RWPE1 (cell line): ENCODE data around the gene SLC39A12.

ENCODE experiments used
- CTCF ChIA-PET: fragments of 350-600 bp; sonication (Branson Sonifier 250); formaldehyde crosslinking; extraction: SDS; loops from one replicate; lab custom pipeline; 2021; lab: Yijun Ruan, JAX
- POLR2A ChIA-PET: fragments of 400-600 bp; formaldehyde crosslinking; extraction: SDS; loops from one replicate; lab custom pipeline; 2020; ENCODE audit warnings: antibody characterized with exemption; ENCODE audit not compliant: low non-redundant PET; lab: Yijun Ruan, JAX
- DNase-seq: peaks from one replicate; pipeline ENCODE4 v3.0.0; 2012; ENCODE audit warnings: low spot score
- H3K27ac ChIP-seq: fragments of 450-650 bp; 2 replicates; pipeline ENCODE4 v1.5.1; 2017
- TF ChIP-seq, protein P1 (sequence below): fragments of 450-650 bp; conservative IDR thresholded peaks from 2 replicates; pipeline ENCODE4 v1.5.1; 2017; ENCODE audit warnings: low read depth, mild to moderate bottlenecking

The SLC39A12 gene

GRCh38 chr10:18021725-18022480 is 70.2 kb downstream of the SLC39A12 start:
- no peak for DNase-seq
- ChIA-PET CTCF (no interaction called here), POLR2A (no interaction called here)
- TF ChIP-seq, protein P1, sequence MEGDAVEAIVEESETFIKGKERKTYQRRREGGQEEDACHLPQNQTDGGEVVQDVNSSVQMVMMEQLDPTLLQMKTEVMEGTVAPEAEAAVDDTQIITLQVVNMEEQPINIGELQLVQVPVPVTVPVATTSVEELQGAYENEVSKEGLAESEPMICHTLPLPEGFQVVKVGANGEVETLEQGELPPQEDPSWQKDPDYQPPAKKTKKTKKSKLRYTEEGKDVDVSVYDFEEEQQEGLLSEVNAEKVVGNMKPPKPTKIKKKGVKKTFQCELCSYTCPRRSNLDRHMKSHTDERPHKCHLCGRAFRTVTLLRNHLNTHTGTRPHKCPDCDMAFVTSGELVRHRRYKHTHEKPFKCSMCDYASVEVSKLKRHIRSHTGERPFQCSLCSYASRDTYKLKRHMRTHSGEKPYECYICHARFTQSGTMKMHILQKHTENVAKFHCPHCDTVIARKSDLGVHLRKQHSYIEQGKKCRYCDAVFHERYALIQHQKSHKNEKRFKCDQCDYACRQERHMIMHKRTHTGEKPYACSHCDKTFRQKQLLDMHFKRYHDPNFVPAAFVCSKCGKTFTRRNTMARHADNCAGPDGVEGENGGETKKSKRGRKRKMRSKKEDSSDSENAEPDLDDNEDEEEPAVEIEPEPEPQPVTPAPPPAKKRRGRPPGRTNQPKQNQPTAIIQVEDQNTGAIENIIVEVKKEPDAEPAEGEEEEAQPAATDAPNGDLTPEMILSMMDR: no peak
- no peak overlapping the region for H3K27ac ChIP-seq

GRCh38 chr10:18043148-18044006 is 91.7 kb downstream of the SLC39A12 start:
- DNase-seq: no peak
- ChIA-PET CTCF (no interaction called here), POLR2A (no interaction called here)
- TF ChIP-seq, protein P1: no peak
- no peak overlapping the region for H3K27ac ChIP-seq

- CTCF ChIA-PET: no interaction called here
- POLR2A ChIA-PET: no interaction called here
- H3K27ac ChIP-seq: no peak overlapping the region
- no peak for DNase-seq
- TF ChIP-seq, protein P1: no peak
Measured at GRCh38 chr10:18044976-18045720, 93.4 kb downstream of the SLC39A12 start.

DNA sequence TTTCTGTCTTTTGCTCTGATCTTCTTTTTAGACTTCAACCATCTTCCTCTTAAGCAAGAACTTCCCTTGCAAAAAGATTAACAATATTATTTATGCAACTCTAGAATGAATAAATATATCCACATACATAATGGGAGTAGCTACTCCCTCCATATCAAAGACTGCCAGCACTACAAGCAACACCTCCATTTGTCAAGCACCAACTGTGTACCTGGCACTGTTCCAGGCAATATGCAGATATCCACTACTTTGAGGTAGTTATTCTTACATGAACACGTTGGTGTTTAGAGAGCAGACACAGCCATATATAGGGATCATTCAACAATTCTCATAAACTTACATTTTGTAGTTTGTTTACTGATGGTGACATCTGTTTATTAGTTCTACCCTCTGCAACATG is 104.9 kb downstream of the SLC39A12 start:
- POLR2A ChIA-PET: no interaction called here
- no peak overlapping the region for H3K27ac ChIP-seq
- TF ChIP-seq, protein P1: no peak
- no peak for DNase-seq
- CTCF ChIA-PET: no interaction called here

DNA sequence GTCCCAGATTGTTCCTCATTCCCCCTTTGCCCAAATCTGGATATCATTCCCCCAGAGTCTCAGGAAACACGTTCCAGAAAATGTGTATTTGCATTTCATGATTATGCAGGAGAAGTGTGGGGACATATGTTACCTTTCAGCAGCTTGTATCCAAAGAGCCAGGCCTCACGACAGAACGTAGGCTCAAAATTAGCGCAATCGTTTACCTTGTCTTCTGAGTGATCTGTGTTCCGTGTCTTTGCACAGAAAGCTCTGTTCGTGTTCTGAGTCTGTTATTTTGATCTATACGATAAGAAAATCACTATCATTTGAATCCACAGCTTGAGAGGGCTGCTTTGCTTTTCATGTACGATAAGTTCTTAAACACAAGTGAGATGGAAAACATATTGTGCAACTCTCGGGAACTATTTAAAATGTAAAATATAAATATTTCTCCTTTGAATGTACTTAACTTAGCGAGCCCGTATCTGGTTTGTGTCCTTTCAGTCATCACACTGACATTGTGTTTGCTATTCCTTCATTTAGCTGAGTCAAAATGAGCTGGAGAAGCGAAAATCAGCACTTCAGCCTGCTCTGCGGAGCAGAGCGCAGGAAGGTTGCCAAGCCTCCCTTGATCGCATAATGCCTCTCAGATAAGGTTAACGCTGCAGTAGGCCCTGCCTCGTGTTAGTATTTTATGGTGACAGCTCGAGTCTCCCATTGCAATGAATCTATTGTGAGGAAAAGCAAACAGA is 108.3 kb downstream of the SLC39A12 start:
- TF ChIP-seq, protein P1: no peak
- ChIA-PET CTCF (no interaction called here), POLR2A (no interaction called here)
- no peak for DNase-seq
- no peak overlapping the region for H3K27ac ChIP-seq

DNA sequence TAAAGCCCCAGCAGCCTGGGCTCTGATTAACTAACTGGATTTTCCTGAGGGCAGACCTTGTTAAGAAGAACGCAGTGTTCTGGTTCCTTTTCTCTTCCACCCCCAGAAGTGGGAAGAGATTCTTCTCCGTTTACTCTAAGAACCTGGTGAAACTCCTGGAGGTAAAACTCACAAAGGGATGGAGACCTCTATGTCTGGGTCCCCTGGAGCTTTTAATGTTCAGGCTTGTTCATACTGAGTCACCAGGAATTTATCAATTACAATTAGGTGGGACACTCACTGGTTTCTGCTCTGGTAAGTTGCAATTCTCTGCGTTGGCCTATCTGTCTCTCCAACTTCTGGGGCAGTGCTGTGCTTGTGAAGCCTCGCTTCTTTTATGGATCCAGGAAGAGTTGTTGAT is 115.2 kb downstream of the SLC39A12 start:
- DNase-seq: no peak
- TF ChIP-seq, protein P1: no peak
- ChIA-PET POLR2A (no interaction called here), CTCF (interaction anchor here (0.6 kb wide), 1 partner anchor 16 kb away, joined by 3 read pairs; no protein-coding TSS in a partner anchor)
- H3K27ac ChIP-seq: no peak overlapping the region
